GM12891 (cell line): ENCODE results near the gene METTL6.

Experiments
- PAX5 ChIP-seq: IDR thresholded peaks from 2 replicates; pipeline ENCODE4 v1.6.1; 2011; ENCODE audit warnings: low read length, moderate library complexity, mild to moderate bottlenecking; ENCODE audit not compliant: insufficient read depth, severe bottlenecking
- POLR2A ChIP-seq: IDR thresholded peaks from 2 replicates; pipeline ENCODE4 v1.6.1; 2011; ENCODE audit warnings: low read depth, low read length, control low read depth
- POLR2AphosphoS5 ChIP-seq: IDR thresholded peaks from 2 replicates; pipeline ENCODE4 v1.6.1; 2011; ENCODE audit warnings: low read depth, low read length, control low read depth
- POU2F2 ChIP-seq: IDR thresholded peaks from 2 replicates; pipeline ENCODE4 v1.6.1; 2011; ENCODE audit warnings: low read depth, mild to moderate bottlenecking, control low read depth, low read length, moderate library complexity
- SPI1 ChIP-seq: IDR thresholded peaks from 2 replicates; pipeline ENCODE4 v1.6.1; 2011; ENCODE audit warnings: low read depth, low read length, control low read depth
- TAF1 ChIP-seq: IDR thresholded peaks from 2 replicates; pipeline ENCODE4 v1.6.1; 2011; ENCODE audit warnings: low read depth, low read length, control low read depth

DNA sequence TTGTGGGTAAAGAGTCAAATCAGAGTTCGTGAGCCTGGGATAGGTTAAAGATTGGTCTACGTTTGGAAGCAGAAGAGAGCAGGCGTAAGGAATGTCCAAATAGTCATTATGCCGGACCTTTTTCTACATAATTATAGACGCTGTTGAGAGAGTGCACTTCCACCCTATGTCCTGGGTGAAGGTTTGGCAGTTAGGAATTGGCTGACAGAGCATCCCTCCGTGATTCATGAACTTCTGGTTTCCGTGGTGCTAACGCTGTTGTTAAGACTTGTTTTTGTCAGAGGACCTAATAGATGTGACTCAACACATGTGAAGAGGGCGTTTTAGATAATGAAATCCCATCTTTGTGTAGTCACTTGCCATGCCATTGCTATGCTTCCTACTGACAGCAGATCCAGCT lies 1.2 kb upstream of the METTL6 start:
- TF ChIP-seq POLR2AphosphoS5 (no peak), POLR2A (no peak), TAF1 (no peak), SPI1 (no peak), POU2F2 (no peak), PAX5 (no peak)
